Neural progenitor cell (in vitro differentiated cells): ENCODE results near the gene ELANE. TPM values are rescaled to one million over a fixed set of nuclear protein-coding genes. Genes with fewer than 3 reads are reported as not detected.

Experiments
- DNase-seq: peaks from one replicate; pipeline ENCODE4 v3.0.0-alpha.2; 2016; ENCODE audit warnings: low spot score
- H2AFZ ChIP-seq: fragments of 200-600 bp; sonication (generic); replicated peaks from 2 replicates; pipeline ENCODE4 v1.6.1; 2016; ENCODE audit warnings: antibody characterized with exemption
- H3F3A ChIP-seq: fragments of 200-600 bp; sonication (generic); 2 replicates; pipeline ENCODE4 v1.6.1; 2016; ENCODE audit warnings: antibody characterized with exemption, low read depth
- H3K27ac ChIP-seq: fragments of 200-600 bp; sonication (generic); 2 replicates; pipeline ENCODE4 v1.5.1; 2016; ENCODE audit warnings: mild to moderate bottlenecking
- H3K27me3 ChIP-seq: fragments of 200-600 bp; sonication (generic); 2 replicates; pipeline ENCODE4 v1.6.1; 2016; ENCODE audit warnings: mild to moderate bottlenecking, moderate library complexity
- H3K36me3 ChIP-seq: fragments of 200-600 bp; sonication (generic); 2 replicates; pipeline ENCODE4 v1.5.1; 2016
- H3K4me1 ChIP-seq: fragments of 200-600 bp; sonication (generic); 2 replicates; pipeline ENCODE4 v1.6.1; 2016; ENCODE audit warnings: mixed run types
- H3K4me2 ChIP-seq: fragments of 200-600 bp; sonication (generic); 2 replicates; pipeline ENCODE4 v1.6.1; 2016
- H3K4me3 ChIP-seq: fragments of 200-600 bp; sonication (generic); 2 replicates; pipeline ENCODE4 v1.5.1; 2016
- H3K79me2 ChIP-seq: fragments of 200-600 bp; sonication (generic); 2 replicates; pipeline ENCODE4 v1.6.1; 2016; ENCODE audit warnings: low read depth
- H3K9ac ChIP-seq: fragments of 200-600 bp; sonication (generic); 2 replicates; pipeline ENCODE4 v1.6.1; 2016
- H3K9me3 ChIP-seq: fragments of 200-600 bp; sonication (generic); 2 replicates; pipeline ENCODE4 v1.5.1; 2016; ENCODE audit warnings: low read depth
- H4K20me1 ChIP-seq: fragments of 200-600 bp; sonication (generic); 2 replicates; pipeline ENCODE4 v1.6.1; 2016; ENCODE audit warnings: low read depth
- H3K27ac Mint-ChIP-seq: 3 replicates; pipeline ENCODE4 v1.8.0; 2021; ENCODE audit warnings: mixed read lengths
- H3K27me3 Mint-ChIP-seq: 2 replicates; pipeline ENCODE4 v1.8.0; 2022; ENCODE audit warnings: low read depth, mild to moderate bottlenecking, inconsistent platforms, moderate library complexity, mixed read lengths; ENCODE audit not compliant: insufficient read depth
- H3K36me3 Mint-ChIP-seq: 3 replicates; pipeline ENCODE4 v1.8.0; 2021; ENCODE audit warnings: mixed read lengths
- H3K4me1 Mint-ChIP-seq: 3 replicates; pipeline ENCODE4 v1.8.0; 2021; ENCODE audit warnings: mixed read lengths
- H3K4me3 Mint-ChIP-seq: 3 replicates; pipeline ENCODE4 v1.8.0; 2021; ENCODE audit warnings: mild to moderate bottlenecking, moderate library complexity, mixed read lengths
- H3K9me3 Mint-ChIP-seq: 3 replicates; pipeline ENCODE4 v1.8.0; 2020; ENCODE audit warnings: mixed read lengths
- CTCF ChIP-seq: fragments of 200-600 bp; sonication (generic); IDR thresholded peaks from 2 replicates; pipeline ENCODE4 v1.5.1; 2017; ENCODE audit warnings: antibody characterized with exemption, mild to moderate bottlenecking
- EZH2 ChIP-seq: fragments of 200-600 bp; sonication (generic); IDR thresholded peaks from 2 replicates; pipeline ENCODE4 v1.6.1; 2017; ENCODE audit warnings: antibody characterized with exemption, mild to moderate bottlenecking, moderate library complexity
- EZH2phosphoT487 ChIP-seq: fragments of 200-600 bp; sonication (generic); IDR thresholded peaks from 2 replicates; pipeline ENCODE4 v1.6.1; 2017; ENCODE audit warnings: antibody characterized with exemption
- total RNA-seq: library from RNA; depleted of rRNA; stranded (reverse); fragments of >200 nt; gene quantifications from 2 replicates; pipeline ENCODE4 v1.2.3, GENCODE V29; 2015; ENCODE audit warnings: low replicate concordance

ELANE gene
- total RNA-seq, 1 donor from 2014 or later = not detected

- H3K36me3 Mint-ChIP-seq = no peaks in the 10 kb centered on the region
- Histone ChIP-seq H3K9ac (no peak overlapping the region), H3K79me2 (no peaks in the 10 kb centered on the region), H3K4me2 (no peak overlapping the region), H3K27ac (no peak overlapping the region), H3F3A (no peaks in the 10 kb centered on the region), H3K4me1 (no peaks in the 10 kb centered on the region), H3K27me3 (no peaks in the 10 kb centered on the region), H2AFZ (no peak overlapping the region), H3K4me3 (no peak overlapping the region), H3K9me3 (no peaks in the 10 kb centered on the region), H3K36me3 (no peaks in the 10 kb centered on the region), H4K20me1 (no peaks in the 10 kb centered on the region)
- peak overlapping the region; percentile 62 for H3K4me3 Mint-ChIP-seq
- H3K27me3 Mint-ChIP-seq = peaks cover 4% of the 10 kb centered on the region
- DNase-seq = no peak
- peaks cover 2% of the 10 kb centered on the region for H3K4me1 Mint-ChIP-seq
- H3K27ac Mint-ChIP-seq = no peak overlapping the region
- TF ChIP-seq EZH2phosphoT487 = no peak
- no peak for TF ChIP-seq EZH2
- TF ChIP-seq CTCF = no peak
- no peaks in the 10 kb centered on the region for H3K9me3 Mint-ChIP-seq
These were observed 22.9 kb upstream of the ELANE start for GRCh38 chr19:829129-829758.

DNA sequence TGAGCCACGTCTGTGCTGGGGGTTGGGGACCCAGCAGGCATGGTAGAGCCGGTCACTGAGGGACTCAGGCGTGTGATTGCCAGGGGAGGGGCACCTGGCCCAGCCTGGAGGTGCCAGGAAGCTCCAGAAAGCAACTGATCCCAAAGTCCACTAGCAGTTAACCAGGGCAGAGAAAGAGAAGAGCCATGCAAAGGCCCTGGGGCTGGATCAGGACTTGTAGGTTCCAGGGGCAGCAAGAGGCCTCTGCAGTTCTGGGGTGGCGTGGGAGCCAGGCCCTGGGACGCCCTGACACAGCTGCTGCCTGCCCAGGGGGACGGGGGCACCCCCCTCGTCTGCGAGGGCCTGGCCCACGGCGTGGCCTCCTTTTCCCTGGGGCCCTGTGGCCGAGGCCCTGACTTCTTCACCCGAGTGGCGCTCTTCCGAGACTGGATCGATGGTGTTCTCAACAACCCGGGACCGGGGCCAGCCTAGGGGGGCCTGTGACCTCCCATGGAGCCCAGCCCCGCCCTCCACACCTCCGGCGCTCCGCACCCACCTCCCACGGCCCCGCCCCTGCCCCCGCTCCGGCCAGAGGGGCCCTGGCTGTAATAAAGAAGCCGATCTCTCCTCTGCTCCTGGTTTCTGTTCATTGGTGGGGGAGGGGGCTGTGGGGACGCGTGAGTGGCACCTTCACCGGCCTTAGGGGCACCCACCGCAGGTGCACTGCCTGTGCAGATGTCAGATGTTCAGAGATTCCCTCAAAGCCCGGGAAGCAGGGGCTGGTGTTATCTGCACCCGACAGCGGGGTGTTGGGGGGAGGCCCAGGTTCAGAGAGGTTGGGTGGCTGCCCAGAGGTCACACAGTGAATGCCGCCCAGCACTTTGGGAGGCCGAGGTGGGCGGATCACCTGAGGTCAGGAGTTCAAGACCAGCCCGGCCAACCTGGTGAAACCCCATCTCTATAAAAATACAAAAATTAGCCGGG lies 20.4 kb upstream of the ELANE start:
- Histone ChIP-seq H3K79me2 (no peaks in the 10 kb centered on the region), H3K4me2 (no peak overlapping the region), H3K4me3 (no peak overlapping the region), H3K4me1 (no peaks in the 10 kb centered on the region), H4K20me1 (no peaks in the 10 kb centered on the region), H3K9me3 (no peaks in the 10 kb centered on the region), H3K27me3 (no peaks in the 10 kb centered on the region), H3K9ac (no peak overlapping the region), H3K36me3 (no peaks in the 10 kb centered on the region), H3F3A (no peaks in the 10 kb centered on the region), H3K27ac (no peak overlapping the region), H2AFZ (no peak overlapping the region)
- peaks cover 10% of the 10 kb centered on the region for H3K4me1 Mint-ChIP-seq
- H3K36me3 Mint-ChIP-seq = no peaks in the 10 kb centered on the region
- H3K9me3 Mint-ChIP-seq = no peaks in the 10 kb centered on the region
- H3K4me3 Mint-ChIP-seq = peak overlapping the region; percentile 24
- H3K27me3 Mint-ChIP-seq = peaks cover 9% of the 10 kb centered on the region
- TF ChIP-seq EZH2phosphoT487 = no peak
- no peak for TF ChIP-seq EZH2
- no peak for TF ChIP-seq CTCF
- no peak for DNase-seq
- no peak overlapping the region for H3K27ac Mint-ChIP-seq

GRCh38 chr19:834216-834615 lies 17.9 kb upstream of the ELANE start:
- no peaks in the 10 kb centered on the region for H3K9me3 Mint-ChIP-seq
- no peaks in the 10 kb centered on the region for H3K36me3 Mint-ChIP-seq
- no peak overlapping the region for H3K27ac ChIP-seq
- no peaks in the 10 kb centered on the region for H4K20me1 ChIP-seq
- no peak overlapping the region for H3K4me3 Mint-ChIP-seq
- H2AFZ ChIP-seq = no peak overlapping the region
- H3K27me3 ChIP-seq = no peaks in the 10 kb centered on the region
- TF ChIP-seq CTCF (no peak), EZH2phosphoT487 (no peak), EZH2 (no peak)
- no peak overlapping the region for H3K4me3 ChIP-seq
- H3K27ac Mint-ChIP-seq = peak overlapping the region; percentile 69
- no peak for DNase-seq
- H3K9me3 ChIP-seq = no peaks in the 10 kb centered on the region
- no peaks in the 10 kb centered on the region for H3K79me2 ChIP-seq
- H3K4me1 ChIP-seq = no peaks in the 10 kb centered on the region
- H3K36me3 ChIP-seq = no peaks in the 10 kb centered on the region
- no peaks in the 10 kb centered on the region for H3F3A ChIP-seq
- no peak overlapping the region for H3K4me2 ChIP-seq
- H3K4me1 Mint-ChIP-seq = peaks cover 10% of the 10 kb centered on the region
- H3K27me3 Mint-ChIP-seq = peaks cover 7% of the 10 kb centered on the region
- no peak overlapping the region for H3K9ac ChIP-seq
